Gastroesophageal sphincter (tissue), 4 donors: ENCODE measurements around the gene SPEG. TPM values are rescaled to one million over a fixed set of nuclear protein-coding genes. Genes with fewer than 3 reads are reported as not detected.

ENCODE experiments used
- ATAC-seq: fragments of 150-250 bp; one replicate; pipeline ENCODE4 v1.9.1; 2016; ENCODE audit warnings: mild to moderate bottlenecking, moderate library complexity
- H3K27ac ChIP-seq, 4 donors: fragments of 200-600 bp; sonication (generic) in 3 of 4; 1 replicate in 3 of 4; 2 replicates in 1 of 4; pipeline ENCODE4 v1.5.1; 2016 to 2019
- H3K27me3 ChIP-seq: fragments of 200-600 bp; sonication (generic); one replicate; pipeline ENCODE4 v1.5.1; 2019
- H3K36me3 ChIP-seq, 2 donors: fragments of 200-600 bp; sonication (generic); one replicate each; pipeline ENCODE4 v1.5.1; 2019; ENCODE audit warnings: control low read depth in 1 of 2
- H3K4me1 ChIP-seq, 3 donors: fragments of 200-600 bp; sonication (generic); 1 replicate in 2 of 3; 2 replicates in 1 of 3; pipeline ENCODE4 v1.5.1; 2016 to 2019; ENCODE audit warnings: control low read depth in 2 of 3
- H3K4me3 ChIP-seq, 2 donors: fragments of 200-600 bp; sonication (generic); one replicate each; pipeline ENCODE4 v1.5.1; 2019; ENCODE audit warnings: mild to moderate bottlenecking in 1 of 2, moderate library complexity in 1 of 2
- H3K9me3 ChIP-seq, 3 donors: fragments of 200-600 bp; sonication (generic); one replicate each; pipeline ENCODE4 v1.5.1; 2017 to 2019; ENCODE audit warnings: control low read depth in 2 of 3
- EP300 ChIP-seq: sonication (generic); formaldehyde crosslinking; IDR thresholded peaks from one replicate; pipeline ENCODE4 v1.6.1; 2017; ENCODE audit warnings: antibody characterized with exemption, mild to moderate bottlenecking
- POLR2A ChIP-seq, 2 donors: fragments of 450-650 bp; IDR thresholded peaks; one replicate each; pipeline ENCODE4 v1.6.1; 2017; ENCODE audit warnings: antibody characterized with exemption in 2 of 2, mild to moderate bottlenecking in 2 of 2, moderate library complexity in 1 of 2
- POLR2AphosphoS5 ChIP-seq: sonication (generic); formaldehyde crosslinking; IDR thresholded peaks from one replicate; pipeline ENCODE4 v1.6.1; 2017; ENCODE audit warnings: antibody characterized with exemption
- WGBS, 2 donors: methylation state at CpG; one replicate each; pipeline ENCODE4 v1.1.5; 2018; ENCODE audit warnings: low coverage in 1 of 2; 5-methylcytosine and 5-hydroxymethylcytosine counted together
- total RNA-seq, 4 donors: library from RNA; depleted of rRNA; stranded (reverse); fragments of >200 nt; gene quantifications; one replicate each; pipeline ENCODE4 v1.1.0, GENCODE V29; 2016
- TF ChIP-seq, protein P1 (sequence below), 4 experiments: fragments of 200-600 bp in 2 of 4; fragments of 450-650 bp in 2 of 4; sonication (generic) in 1 of 4; IDR thresholded peaks; one replicate each; pipeline ENCODE4 v1.5.1; 2017 to 2019; ENCODE audit warnings: antibody characterized with exemption in 4 of 4, mild to moderate bottlenecking in 2 of 4, moderate library complexity in 2 of 4

The SPEG gene
- total RNA-seq, 4 donors from 2014 or later: 90.2 to 307 (median 214) TPM

DNA sequence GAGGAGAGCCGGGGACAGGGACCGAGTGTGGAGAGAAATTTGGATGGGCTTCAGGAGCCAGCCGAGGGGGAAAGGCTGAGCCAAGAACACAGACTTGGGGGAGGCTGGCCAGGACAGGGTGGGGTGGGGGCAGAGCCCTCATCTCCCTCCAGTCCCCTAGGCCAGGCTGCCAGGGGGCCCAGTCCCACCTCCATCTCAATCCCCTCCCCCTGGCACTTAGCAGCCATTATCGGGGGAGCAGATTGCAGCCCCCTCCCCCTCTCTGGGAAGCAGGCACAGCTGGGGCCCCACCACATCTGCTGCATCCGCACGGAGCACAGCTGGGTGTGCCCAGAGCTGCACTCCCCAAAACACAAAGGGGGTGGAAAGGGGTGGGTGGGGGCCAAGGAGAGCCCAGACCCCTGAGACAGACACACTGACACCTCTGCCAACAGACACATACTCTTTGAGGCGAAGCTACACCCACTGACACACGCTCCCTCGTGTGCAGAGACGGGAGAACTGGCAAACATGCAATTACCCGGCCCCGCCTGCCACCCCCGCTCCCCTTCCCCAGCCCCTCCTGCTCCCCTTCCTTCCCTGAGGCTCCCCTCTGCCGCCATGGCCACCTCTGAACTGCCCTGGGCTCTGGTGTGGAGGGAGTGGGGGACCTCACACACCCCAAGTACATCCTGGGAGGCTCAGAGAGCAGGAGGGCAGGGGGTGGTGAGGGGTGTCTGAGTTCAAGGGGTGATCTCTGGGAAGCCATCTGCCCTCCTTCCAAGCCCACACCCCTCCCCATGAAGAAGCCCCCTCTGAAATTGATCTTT is 74.5 kb downstream of the SPEG start:
- 13 to 19% methylated on average over 2 to 5 of the region's 14 CpGs for WGBS, 2 donors
- peaks cover 42% of the 10 kb centered on the region for H3K27me3 ChIP-seq
- no peaks in the 10 kb centered on the region for H3K9me3 ChIP-seq
- peak; percentile 27 for ATAC-seq
- peaks cover 0 to 34% of the 10 kb centered on the region in 2 donors for H3K36me3 ChIP-seq
- H3K4me1 ChIP-seq: peaks cover 0 to 35% (median 16%) of the 10 kb centered on the region in 3 donors
- H3K27ac ChIP-seq: no peak overlapping the region
- H3K4me3 ChIP-seq: no peak overlapping the region
- TF ChIP-seq POLR2A (IDR thresholded peaks at IDR 0.05) (no peak), EP300 (no peak), POLR2AphosphoS5 (no peak)
- TF ChIP-seq, protein P1, sequence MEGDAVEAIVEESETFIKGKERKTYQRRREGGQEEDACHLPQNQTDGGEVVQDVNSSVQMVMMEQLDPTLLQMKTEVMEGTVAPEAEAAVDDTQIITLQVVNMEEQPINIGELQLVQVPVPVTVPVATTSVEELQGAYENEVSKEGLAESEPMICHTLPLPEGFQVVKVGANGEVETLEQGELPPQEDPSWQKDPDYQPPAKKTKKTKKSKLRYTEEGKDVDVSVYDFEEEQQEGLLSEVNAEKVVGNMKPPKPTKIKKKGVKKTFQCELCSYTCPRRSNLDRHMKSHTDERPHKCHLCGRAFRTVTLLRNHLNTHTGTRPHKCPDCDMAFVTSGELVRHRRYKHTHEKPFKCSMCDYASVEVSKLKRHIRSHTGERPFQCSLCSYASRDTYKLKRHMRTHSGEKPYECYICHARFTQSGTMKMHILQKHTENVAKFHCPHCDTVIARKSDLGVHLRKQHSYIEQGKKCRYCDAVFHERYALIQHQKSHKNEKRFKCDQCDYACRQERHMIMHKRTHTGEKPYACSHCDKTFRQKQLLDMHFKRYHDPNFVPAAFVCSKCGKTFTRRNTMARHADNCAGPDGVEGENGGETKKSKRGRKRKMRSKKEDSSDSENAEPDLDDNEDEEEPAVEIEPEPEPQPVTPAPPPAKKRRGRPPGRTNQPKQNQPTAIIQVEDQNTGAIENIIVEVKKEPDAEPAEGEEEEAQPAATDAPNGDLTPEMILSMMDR (IDR thresholded peaks at IDR 0.05): no peak

DNA sequence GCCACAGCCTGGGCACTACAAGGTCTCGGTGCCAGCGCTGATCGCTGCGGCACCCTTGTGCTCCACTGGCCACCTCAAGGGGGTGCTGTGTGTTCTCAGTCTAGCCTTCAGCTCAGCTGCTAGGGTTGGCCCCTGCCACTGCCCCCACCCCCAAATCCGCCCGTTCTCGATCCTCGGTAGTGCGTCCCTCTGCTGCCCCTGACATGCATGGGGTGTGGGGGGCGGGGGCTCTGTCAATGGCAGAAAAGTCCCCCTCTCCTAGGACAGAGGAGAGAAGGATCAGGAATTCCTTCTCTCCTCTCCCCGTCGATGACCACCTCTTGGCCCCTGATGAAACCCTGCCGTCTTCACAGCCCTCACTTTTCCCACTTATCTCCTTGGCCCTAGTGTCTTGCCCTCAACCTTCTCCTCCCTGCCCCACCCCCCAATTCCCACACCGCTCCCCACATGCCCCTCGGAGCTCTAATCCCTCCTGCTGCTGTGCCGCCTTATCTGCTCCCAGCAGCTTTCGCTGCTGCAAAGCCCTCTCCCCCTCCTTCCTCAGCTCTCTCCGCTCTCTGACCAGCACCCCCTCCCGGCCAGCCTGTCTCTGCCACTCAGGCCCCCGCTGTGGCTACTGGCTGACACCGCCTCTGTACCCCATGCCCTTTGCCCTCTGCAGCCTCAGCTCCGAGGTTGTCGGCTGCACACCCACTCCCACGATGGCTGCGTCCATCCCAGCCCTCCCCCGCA is 75.3 kb downstream of the SPEG start:
- Histone ChIP-seq H3K4me3 (peak overlapping the region in 1 of 2 donors; percentile 34), H3K9me3 (no peaks in the 10 kb centered on the region), H3K4me1 (peaks cover 0 to 41% (median 16%) of the 10 kb centered on the region in 3 donors), H3K27me3 (peaks cover 49% of the 10 kb centered on the region), H3K27ac (no peak overlapping the region), H3K36me3 (peaks cover 0 to 26% of the 10 kb centered on the region in 2 donors)
- WGBS, 2 donors: 0 to 2% methylated on average over 10 to 23 of the region's 26 CpGs
- ATAC-seq: peak; percentile 75
- TF ChIP-seq, protein P1 (IDR thresholded peaks at IDR 0.05): peak in 3 of 4 experiments; percentile 69 to 75 (median 70)
- no peak for TF ChIP-seq POLR2AphosphoS5

DNA sequence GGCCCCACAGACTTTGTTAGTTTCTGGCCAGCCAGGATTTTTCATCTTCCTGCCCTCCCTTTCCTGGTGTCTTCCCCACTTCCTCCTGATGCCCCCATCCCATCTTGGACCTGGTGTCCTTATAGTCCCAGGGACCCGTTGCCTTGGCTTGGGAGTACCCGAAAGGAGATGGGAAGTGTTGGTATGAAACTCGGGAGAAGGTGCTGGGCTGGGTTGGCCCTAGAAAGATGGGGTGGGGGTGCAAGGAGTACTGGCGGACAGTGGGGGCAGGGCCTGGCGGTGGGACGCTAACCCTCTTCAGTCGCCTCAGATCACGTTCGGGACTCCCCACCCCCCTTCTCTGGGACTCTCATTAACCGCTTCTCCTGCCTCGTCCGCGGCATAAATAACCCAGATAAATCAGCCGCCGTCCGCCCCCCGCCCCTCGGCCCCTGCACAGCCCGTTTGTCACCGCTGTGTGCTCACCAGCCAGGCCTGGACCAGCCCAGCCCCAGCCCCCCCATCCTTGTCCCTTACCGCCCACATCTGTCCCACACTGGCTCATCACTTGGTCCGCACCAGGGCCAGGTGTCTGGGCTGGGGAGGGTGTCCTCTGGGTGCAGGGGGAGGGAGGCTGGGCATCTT is 76.0 kb downstream of the SPEG start:
- TF ChIP-seq POLR2A (IDR thresholded peaks at IDR 0.05): no peak
- no peak for TF ChIP-seq POLR2AphosphoS5
- TF ChIP-seq, protein P1 (IDR thresholded peaks at IDR 0.05): no peak
- TF ChIP-seq EP300: no peak
- Histone ChIP-seq H3K36me3 (peaks cover 0 to 20% of the 10 kb centered on the region in 2 donors), H3K9me3 (no peaks in the 10 kb centered on the region), H3K27me3 (peaks cover 55% of the 10 kb centered on the region), H3K4me1 (peaks cover 0 to 41% (median 16%) of the 10 kb centered on the region in 3 donors), H3K4me3 (no peak overlapping the region), H3K27ac (no peak overlapping the region)
- 20 to 27% methylated on average over 1 to 2 of the region's 22 CpGs for WGBS, 2 donors
- no peak for ATAC-seq

DNA sequence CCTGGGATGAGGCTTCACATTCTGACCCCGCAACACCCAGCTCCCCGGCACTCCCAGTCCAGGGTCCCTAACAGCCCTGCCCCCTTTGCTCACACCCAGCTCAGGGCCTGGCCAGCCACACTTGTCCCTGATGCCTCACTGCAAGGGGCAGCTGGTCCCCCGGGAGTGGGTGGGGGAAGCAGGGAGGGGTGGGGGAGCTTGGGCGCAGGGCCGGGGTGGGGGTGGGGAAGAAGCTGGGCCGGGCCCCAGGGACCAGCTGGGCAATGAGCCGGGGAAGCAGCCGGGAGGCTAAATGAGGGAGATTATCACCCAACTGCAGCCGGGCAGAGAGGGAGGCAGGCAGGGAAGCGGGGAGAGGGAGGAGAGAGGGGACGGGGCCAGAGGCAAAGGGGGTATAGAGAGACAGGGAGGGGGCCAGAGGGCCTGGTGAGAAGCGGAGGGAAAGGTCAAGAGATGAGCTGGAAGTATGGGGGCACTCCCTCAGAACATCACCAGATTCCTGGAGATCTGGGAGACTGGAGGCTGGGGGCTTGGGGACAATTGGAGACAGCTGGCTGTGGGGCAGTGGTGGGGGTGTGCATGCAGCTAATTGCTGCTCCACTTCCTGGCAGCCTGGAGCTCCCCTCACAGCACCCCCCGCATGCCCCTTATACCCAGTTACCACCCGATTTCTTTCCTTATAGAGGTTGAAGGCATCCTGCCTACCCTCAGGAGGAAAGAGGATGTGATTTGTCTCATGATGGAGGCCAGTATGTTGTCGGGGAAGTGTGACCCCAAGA is 77.1 kb downstream of the SPEG start:
- Histone ChIP-seq H3K4me3 (no peak overlapping the region), H3K27me3 (peaks cover 55% of the 10 kb centered on the region), H3K9me3 (no peaks in the 10 kb centered on the region), H3K36me3 (peaks cover 0 to 8% of the 10 kb centered on the region in 2 donors), H3K4me1 (peaks cover 0 to 41% (median 16%) of the 10 kb centered on the region in 3 donors), H3K27ac (no peak overlapping the region)
- WGBS, 2 donors: 18 to 70% methylated on average over 5 to 8 of the region's 15 CpGs
- TF ChIP-seq EP300 (no peak), POLR2AphosphoS5 (no peak), POLR2A (IDR thresholded peaks at IDR 0.05) (no peak)
- TF ChIP-seq, protein P1 (IDR thresholded peaks at IDR 0.05): no peak
- ATAC-seq: no peak
